ENCODE data around the gene PRRT2.
"Not testable (repeated sequence)": the region's sequence is repeated elsewhere in the genome, so short reads cannot be mapped to it uniquely, and the experiment has no call there.

Gene PRRT2

DNA sequence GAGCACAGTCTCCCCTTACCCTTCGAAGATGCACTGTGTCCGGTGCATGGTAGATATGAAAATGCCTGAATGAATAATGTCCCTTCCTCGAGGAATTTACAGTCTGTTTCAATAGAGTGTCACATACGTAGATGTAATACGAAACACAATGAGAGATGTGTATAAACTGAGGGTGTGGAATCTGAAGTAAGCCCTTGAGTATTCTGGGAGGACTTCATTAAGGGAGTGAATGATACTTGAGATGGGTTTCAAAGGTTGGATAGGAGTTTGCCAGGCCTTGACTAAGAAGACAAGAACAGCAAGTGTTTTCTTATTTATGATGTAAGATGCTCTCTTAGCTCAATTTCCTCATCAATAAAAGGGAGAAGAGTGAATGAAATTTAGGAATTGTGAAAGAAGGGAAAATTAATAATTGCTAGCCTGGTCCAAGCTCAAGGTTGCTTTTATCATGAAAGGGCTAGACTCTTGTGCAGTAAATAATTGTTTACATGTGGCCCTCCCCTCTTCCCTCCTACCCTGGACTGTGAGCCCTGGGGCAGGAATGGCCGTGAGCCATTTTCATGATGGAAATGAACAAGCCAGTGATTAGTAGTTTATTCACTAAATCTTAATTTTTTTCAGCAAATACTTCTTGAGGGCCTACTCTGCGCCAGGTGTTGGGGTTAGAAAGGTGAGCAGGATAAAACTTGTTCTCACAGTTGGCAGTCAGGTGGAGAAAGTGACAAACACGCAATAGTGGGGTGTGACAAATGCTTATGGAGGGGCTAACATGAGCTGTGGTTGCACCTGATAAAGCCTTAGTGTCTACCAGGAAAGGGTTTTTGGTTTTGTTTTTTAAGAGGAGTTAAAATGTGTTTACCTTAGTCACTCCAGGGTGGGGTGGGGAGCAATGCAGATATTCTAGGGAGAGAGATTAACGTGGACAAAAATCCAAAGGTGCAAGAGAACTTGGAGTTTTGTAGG lies 19.9 kb upstream of the PRRT2 start:
- H3K4me3 ChIP-seq (ENCODE audit: low read depth, low read length), result no peak overlapping the region
- no peak for DNase-seq (ENCODE audit: low read depth)

GRCh38 chr16:29793153-29793552 lies 18.8 kb upstream of the PRRT2 start:
- H3K4me3 ChIP-seq (ENCODE audit: low read depth, low read length); DNase-seq (ENCODE audit: low read depth): not testable (repeated sequence)

More for the DNA sequence above, 19.9 kb upstream of the PRRT2 start:
- TF ChIP-seq CTCF (conservative IDR thresholded peaks at IDR 0.05; ENCODE audit: low read depth, low read length), result no peak

- TF ChIP-seq CTCF (conservative IDR thresholded peaks at IDR 0.05; ENCODE audit: low read depth, low read length), result no peak
- H3K4me3 ChIP-seq (ENCODE audit: low read depth, low read length), result no peak overlapping the region
- DNase-seq (ENCODE audit: low read depth), result no peak
Measured at GRCh38 chr16:29794231-29794710, 17.7 kb upstream of the PRRT2 start.

DNA sequence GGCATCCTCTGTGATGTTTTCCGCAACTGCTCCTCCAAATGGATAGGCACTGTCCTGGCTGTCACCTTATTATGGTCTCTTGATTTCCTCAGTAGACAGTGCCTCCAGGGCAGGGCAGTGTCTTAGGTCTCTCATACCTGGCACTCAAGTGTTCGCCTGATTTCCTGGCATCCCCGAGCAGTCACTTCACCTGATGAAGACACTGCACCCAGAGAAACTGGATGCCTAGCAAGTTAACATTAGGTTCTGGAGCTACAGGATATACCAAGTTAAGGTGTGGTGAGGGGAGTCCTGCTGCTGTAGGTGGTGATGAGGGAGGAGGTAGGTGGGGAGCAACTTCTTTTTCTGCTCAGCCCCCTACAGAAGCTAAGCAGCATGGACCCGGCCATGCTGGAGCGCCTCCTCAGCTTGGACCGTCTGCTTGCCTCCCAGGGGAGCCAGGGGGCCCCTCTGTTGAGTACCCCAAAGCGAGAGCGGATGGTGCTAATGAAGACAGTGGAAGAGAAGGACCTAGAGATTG lies 9.5 kb upstream of the PRRT2 start:
- H3K4me3 ChIP-seq (ENCODE audit: low read depth, low read length), result no peak overlapping the region
- DNase-seq (ENCODE audit: low read depth), result no peak
- TF ChIP-seq CTCF (conservative IDR thresholded peaks at IDR 0.05; ENCODE audit: low read depth, low read length), result no peak

DNA sequence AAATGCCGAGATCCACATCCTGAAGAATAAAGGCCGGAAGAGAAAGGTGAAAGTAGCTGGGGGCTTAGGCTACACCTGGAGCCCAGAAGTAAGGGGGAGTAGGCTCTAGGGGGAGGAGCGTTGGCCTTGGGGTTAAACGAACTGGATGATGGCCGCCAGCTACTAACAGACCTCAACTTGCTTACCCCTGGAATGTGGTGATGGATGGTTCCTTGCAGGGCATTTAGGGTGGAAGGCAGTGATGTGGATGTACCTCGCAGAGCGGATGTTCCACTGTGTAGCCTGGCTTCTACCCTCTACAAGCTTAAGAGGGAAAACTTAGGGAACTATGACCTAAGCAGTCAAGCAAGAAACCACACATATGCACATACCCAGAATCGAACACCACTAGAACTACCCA lies 8.0 kb upstream of the PRRT2 start:
- TF ChIP-seq CTCF (conservative IDR thresholded peaks at IDR 0.05; ENCODE audit: low read depth, low read length), result no peak
- H3K4me3 ChIP-seq (ENCODE audit: low read depth, low read length), result no peak overlapping the region
- DNase-seq (ENCODE audit: low read depth), result no peak

GRCh38 chr16:29804455-29805231 lies 7.3 kb upstream of the PRRT2 start:
- peak overlapping the region; percentile 86 for H3K4me3 ChIP-seq (ENCODE audit: low read depth, low read length)
- DNase-seq (ENCODE audit: low read depth), result peak; percentile 58
- no peak for TF ChIP-seq CTCF (conservative IDR thresholded peaks at IDR 0.05; ENCODE audit: low read depth, low read length)
